Kidney (tissue), 14 donors: ENCODE data around the gene IREB2. TPM values are rescaled to one million over a fixed set of nuclear protein-coding genes. Genes with fewer than 3 reads are reported as not detected.
"Not testable (repeated sequence)": the region's sequence is repeated elsewhere in the genome, so short reads cannot be mapped to it uniquely, and the experiment has no call there.

Experiments
- DNase-seq, 5 donors: peaks; one replicate each; pipeline ENCODE4 v3.0.0-alpha.2; 2013 to 2020
- FAIRE-seq: peaks from 2 replicates; lab custom pipeline; 2012; peaks lifted over from hg19 to GRCh38; lab: Jason Lieb, UNC
- H3K27ac ChIP-seq, 2 donors: one replicate each; pipeline ENCODE4 v1.7.0; 2013; ENCODE audit warnings: low read depth in 2 of 2, low read length in 2 of 2, inconsistent platforms in 1 of 2
- H3K27me3 ChIP-seq: one replicate; pipeline ENCODE4 v1.7.1; 2013; ENCODE audit warnings: low read length, inconsistent platforms; ENCODE audit not compliant: control insufficient read depth, insufficient read depth
- H3K36me3 ChIP-seq, 3 donors: one replicate each; pipeline versions ENCODE4 v1.7.0 to v1.7.1; 2013; ENCODE audit warnings: low read length in 3 of 3, control low read depth in 1 of 3, inconsistent platforms in 1 of 3; ENCODE audit not compliant: insufficient read depth in 3 of 3, control insufficient read depth in 2 of 3
- H3K4me1 ChIP-seq, 3 donors: one replicate each; pipeline versions ENCODE4 v1.7.0 to v1.7.1; 2013; ENCODE audit warnings: low read length in 3 of 3, inconsistent platforms in 1 of 3, low read depth in 1 of 3; ENCODE audit not compliant: control insufficient read depth in 2 of 3, insufficient read depth in 2 of 3
- H3K4me3 ChIP-seq, 3 donors: one replicate each; pipeline versions ENCODE4 v1.7.0 to v1.8.1; 2013; ENCODE audit warnings: low read length in 3 of 3, control low read depth in 1 of 3, inconsistent platforms in 1 of 3
- H3K9ac ChIP-seq, 3 donors: one replicate each; pipeline versions ENCODE4 v1.7.0 to v1.7.1; 2013; ENCODE audit warnings: low read length in 3 of 3, control low read depth in 1 of 3, inconsistent platforms in 1 of 3
- H3K9me3 ChIP-seq, 3 donors: one replicate each; pipeline versions ENCODE4 v1.7.0 to v1.7.1; 2013; ENCODE audit warnings: low read length in 3 of 3, control low read depth in 1 of 3, inconsistent platforms in 1 of 3; ENCODE audit not compliant: control insufficient read depth in 2 of 3, insufficient read depth in 1 of 3
- intact Hi-C: fragments of 100-400 bp; cut with DNase I; formaldehyde crosslinking; loops from one replicate; pipeline ENCODE4 v1.11.1; 2022
- polyA plus RNA-seq: library from polyadenylated mRNA; stranded (reverse); fragments of 350-450 nt; fragmentation: Illumina TruSeq; extraction: RNeasy Lipid Tissue Mini Kit (QIAGEN cat#74804); gene quantifications from one replicate; pipeline ENCODE4 v1.2.3, GENCODE V29; 2014; ENCODE audit warnings: low read depth, low replicate concordance; ENCODE audit not compliant: insufficient read depth
- total RNA-seq: library from RNA; stranded (reverse); fragmentation: NEBNext Ultra II Directional; extraction: Animal tissue kit (Norgen Biotek cat#: 25700); gene quantifications from one replicate; pipeline ENCODE4 v1.2.1, GENCODE V29; 2021
- TF ChIP-seq, protein P1 (sequence below): IDR thresholded peaks from 3 replicates; pipeline ENCODE4 v1.5.1; 2012; ENCODE audit warnings: mild to moderate bottlenecking, moderate library complexity, borderline replicate concordance; ENCODE audit not compliant: insufficient read depth; ENCODE audit errors: extremely low read depth
- donor health status: control.
- donor health status: control.
- donor health status: control.
- donor health status: control.
- donor health status: control.
- donor health status: DM: yes; HTN: yes; CAD: no.
- donor health status: Normal renal cell carcinoma (clear cell type).

The IREB2 gene
- total and polyA plus RNA-seq, 2 donors from 2014 or later = 8.3 to 48.7 TPM

DNA sequence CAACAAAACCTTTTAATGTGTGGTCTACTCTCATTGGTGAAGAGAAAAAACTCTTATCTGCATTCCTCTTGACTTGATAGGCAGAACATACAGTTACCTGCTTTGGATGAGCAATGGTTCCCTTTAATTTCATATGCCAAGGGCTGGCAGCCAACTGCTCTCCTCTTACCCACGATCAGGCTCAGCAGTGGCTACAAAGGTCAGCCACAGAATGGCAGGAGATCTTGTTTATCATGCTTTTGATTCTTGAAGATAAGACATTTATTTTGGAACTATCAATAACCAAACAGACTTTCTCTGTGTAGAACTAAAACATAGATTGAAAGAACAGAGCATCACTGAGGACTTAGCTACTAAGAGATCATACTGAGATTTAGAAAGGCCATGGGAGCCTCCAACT is 6.1 kb upstream of the IREB2 start:
- FAIRE-seq (no peak), DNase-seq (no peak)
- intact Hi-C loops = no loop called here
- Histone ChIP-seq H3K27ac (no peak overlapping the region), H3K4me1 (no peaks in the 10 kb centered on the region), H3K4me3 (no peak overlapping the region), H3K9ac (no peak overlapping the region), H3K27me3 (no peaks in the 10 kb centered on the region), H3K36me3 (no peaks in the 10 kb centered on the region), H3K9me3 (no peaks in the 10 kb centered on the region)
- TF ChIP-seq, protein P1, sequence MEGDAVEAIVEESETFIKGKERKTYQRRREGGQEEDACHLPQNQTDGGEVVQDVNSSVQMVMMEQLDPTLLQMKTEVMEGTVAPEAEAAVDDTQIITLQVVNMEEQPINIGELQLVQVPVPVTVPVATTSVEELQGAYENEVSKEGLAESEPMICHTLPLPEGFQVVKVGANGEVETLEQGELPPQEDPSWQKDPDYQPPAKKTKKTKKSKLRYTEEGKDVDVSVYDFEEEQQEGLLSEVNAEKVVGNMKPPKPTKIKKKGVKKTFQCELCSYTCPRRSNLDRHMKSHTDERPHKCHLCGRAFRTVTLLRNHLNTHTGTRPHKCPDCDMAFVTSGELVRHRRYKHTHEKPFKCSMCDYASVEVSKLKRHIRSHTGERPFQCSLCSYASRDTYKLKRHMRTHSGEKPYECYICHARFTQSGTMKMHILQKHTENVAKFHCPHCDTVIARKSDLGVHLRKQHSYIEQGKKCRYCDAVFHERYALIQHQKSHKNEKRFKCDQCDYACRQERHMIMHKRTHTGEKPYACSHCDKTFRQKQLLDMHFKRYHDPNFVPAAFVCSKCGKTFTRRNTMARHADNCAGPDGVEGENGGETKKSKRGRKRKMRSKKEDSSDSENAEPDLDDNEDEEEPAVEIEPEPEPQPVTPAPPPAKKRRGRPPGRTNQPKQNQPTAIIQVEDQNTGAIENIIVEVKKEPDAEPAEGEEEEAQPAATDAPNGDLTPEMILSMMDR = no peak

DNA sequence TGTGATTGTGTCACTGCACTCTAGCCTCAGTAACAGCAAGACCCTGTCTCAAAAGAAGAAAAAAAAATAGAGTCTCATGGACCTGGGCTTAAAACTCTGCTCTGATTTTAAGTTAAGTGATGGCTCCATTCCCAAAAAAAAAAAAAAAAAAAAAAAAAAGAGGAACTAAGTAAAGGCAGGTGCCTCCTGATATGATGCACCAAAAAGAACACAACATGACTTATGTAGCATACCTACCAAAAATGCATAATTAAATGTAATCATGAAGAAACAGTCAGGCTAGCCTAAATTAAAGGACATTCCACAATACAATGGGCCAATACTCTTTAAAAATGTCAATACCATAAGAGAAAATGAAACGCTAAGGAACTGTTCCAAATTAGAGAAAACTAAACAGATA is 5.4 kb upstream of the IREB2 start:
- FAIRE-seq (no peak), DNase-seq (no peak)
- Histone ChIP-seq H3K27ac (no peak overlapping the region), H3K4me1 (no peaks in the 10 kb centered on the region), H3K27me3 (no peaks in the 10 kb centered on the region), H3K36me3 (no peaks in the 10 kb centered on the region), H3K9me3 (no peaks in the 10 kb centered on the region), H3K9ac (no peak overlapping the region), H3K4me3 (no peak overlapping the region)
- intact Hi-C loops = no loop called here
- TF ChIP-seq, protein P1 = no peak

DNA sequence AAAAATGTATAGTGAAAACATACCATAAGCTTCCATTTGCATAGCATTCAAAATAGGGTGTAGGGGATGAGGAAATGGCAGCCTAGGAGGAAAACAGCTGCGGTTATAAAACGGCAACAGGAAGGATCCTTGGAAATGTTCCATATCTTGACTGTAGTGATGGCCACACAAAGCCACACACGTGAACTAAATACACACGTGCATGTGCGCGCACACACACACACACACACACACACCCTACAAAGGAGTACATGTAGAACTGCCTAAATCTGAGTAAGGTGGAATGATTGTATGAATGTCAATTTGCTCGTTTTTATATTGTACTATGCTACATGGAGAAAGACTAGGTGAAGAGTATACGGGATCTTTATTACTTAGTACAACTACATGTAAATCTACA is 3.9 kb upstream of the IREB2 start:
- no peaks in the 10 kb centered on the region for H3K27me3 ChIP-seq
- H3K36me3 ChIP-seq = no peaks in the 10 kb centered on the region
- no peak overlapping the region for H3K27ac ChIP-seq
- no peak overlapping the region for H3K9ac ChIP-seq
- H3K9me3 ChIP-seq = no peaks in the 10 kb centered on the region
- DNase-seq (no peak), FAIRE-seq (no peak)
- TF ChIP-seq, protein P1 = no peak
- intact Hi-C loops = no loop called here
- no peak overlapping the region for H3K4me3 ChIP-seq
- H3K4me1 ChIP-seq = peaks cover 0 to 2% (median 0%) of the 10 kb centered on the region in 3 donors

DNA sequence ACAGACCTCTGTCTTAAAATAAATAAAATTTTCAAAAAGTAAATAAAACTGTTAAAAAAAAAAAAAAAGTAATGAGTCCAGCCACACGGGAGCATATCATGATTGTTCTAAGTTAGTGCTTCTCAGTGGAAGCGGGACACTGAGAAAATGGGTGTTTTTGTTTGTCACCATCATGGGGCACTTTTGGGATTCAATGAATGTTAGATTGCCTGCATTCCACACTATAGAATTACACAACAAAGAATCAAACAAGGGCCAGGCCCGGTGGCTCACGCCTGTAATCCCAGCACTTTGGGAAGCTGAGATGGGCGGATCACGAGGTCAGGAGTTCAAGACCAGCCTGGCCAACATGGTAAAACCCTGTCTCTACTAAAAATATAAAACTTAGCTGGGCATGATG is 3.3 kb upstream of the IREB2 start:
- intact Hi-C loops, FAIRE-seq, H3K9ac ChIP-seq: not testable (repeated sequence)

More for the DNA sequence above, 3.3 kb upstream of the IREB2 start:
- H3K4me3 ChIP-seq, DNase-seq, H3K27me3 ChIP-seq, H3K4me1 ChIP-seq, H3K36me3 ChIP-seq, H3K27ac ChIP-seq, H3K9me3 ChIP-seq: not testable (repeated sequence)
